Stromal cell of bone marrow (primary cell): ENCODE measurements around the gene RPS19BP1.
A peak's percentile ranks its signal among the peaks of the same experiment; 100 is the strongest.
"Not testable (repeated sequence)": the region's sequence is repeated elsewhere in the genome, so short reads cannot be mapped to it uniquely, and the experiment has no call there.

ENCODE experiments used
- DNase-seq: peaks from one replicate; pipeline ENCODE4 v3.0.0-alpha.2; 2012; ENCODE audit warnings: low read depth

RPS19BP1 gene

GRCh38 chr22:39528681-39529486, 3.7 kb downstream of the RPS19BP1 start:
- DNase-seq: peak; percentile 69

DNA sequence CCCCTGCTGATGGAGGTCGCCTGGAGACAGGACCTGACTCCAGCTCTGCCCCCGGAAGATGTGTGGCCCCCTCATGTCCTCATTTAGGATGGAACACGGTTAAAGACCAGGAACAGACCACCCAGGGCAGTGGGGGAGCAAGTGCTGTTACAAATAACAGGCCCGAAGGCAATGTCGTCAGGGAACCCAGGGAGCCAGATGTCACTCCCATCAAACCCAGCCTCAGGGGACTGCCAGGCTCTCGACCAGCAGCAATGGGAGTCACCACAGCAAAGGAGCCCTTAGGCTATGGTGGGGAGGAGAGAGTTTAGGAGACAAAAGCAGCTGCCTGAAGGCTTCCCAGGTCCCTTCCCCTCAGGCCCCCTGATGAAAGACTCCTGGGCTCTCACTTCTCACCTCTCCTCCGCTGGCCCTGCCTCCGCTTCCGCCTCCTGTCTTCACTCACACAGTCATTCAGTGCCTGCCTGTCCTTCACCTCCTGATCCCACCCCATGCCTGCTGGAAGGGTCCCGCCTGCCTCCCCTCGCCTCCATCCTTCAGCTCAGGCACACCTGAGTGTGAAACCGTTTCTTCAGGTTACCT, 4.4 kb downstream of the RPS19BP1 start:
- DNase-seq: no peak

DNA sequence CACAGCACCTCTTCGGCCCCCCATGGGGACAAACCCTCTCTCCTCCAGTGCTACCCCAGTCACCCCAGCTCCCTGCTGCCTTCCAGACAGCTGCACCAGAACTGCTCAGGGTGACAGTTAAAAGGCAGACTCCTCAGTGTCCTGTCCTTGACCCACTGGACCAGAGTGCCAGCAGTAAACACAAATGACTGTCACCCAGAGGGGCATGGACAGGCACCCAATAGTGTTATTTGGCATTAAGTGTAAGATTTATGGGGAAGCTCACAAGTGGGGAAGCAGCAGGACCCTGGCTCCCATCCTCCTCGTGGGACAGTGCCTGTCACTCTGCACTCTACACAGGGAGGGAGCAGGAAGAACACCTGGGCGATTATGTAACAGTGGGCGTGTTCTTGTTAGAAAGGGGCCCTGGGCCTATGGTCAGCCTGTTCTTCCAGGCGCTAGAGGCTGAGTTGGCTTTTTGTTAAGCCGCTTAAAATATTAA, 5.0 kb downstream of the RPS19BP1 start:
- DNase-seq: no peak

DNA sequence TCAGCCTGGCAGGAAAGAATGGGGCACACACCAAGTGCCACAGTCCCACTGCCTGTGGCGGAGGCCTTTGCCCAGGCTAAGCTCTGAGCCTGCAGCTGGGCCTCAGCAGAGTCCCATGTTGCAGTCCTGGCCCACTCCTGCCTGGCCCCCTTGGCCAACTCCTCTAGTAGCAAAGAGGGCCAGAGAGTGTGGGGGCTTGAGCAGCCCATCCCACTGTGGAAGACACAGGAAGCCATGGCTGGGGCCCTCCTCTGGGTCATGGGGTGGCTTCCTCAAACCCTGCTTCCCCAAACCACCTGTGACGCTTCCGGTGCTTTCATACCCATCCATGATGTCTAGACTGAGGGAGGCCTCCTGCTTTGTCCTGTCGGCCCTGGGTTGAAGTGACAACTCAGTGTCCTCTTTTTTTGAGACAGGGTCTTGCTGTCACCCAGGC, 5.8 kb downstream of the RPS19BP1 start:
- DNase-seq: no peak

DNA sequence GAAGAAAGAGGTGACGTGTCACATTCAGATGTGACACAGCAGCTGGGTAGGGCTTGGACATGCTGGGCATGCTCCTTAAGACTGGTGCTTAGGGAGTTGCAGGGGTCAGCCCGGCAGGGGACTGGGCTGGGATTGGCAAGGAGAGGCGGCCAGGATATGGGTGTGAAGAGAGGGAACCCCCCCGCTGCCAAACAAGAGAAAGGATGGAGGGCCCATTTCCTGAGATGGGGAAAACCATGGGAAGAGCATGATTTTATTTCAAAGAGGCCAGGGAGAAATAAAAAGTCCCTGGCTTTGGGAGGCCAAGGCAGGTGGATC, 6.9 kb downstream of the RPS19BP1 start:
- no peak for DNase-seq

GRCh38 chr22:39524753-39525657, 7.5 kb downstream of the RPS19BP1 start:
- no peak for DNase-seq

DNA sequence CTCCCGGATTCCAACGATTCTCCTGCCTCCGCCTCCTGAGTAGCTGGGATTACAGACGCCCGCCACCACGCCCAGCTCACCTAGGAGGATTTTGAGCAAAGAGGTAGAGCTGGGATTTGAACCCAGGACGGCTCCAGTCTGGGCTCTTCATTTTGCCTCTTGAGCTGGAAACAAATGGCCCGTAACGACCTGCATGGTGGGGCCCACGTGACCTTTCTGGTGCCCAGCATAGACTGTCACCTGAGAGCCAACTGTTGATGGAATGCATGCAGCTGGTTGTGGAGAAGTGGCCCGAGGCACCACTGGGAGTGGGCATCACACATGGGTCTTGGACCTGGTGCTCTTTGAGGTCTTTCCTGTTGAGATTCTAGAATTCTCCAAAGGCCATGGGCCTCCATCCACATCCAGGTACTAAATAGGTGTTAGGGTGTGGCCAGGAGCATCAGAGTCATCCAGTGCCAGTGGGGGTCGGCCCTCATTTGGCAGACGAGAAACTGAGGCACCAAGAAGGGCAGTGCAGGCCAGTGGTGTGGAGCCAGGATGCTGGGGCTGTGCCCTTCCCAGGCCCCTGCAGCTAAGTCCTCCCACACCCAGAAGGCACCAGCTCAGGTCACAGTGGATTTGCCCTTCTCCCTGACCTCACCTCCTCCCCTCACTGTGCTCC, 8.3 kb downstream of the RPS19BP1 start:
- no peak for DNase-seq

GRCh38 chr22:39522567-39523300, 9.8 kb downstream of the RPS19BP1 start:
- DNase-seq: peak; percentile 66

GRCh38 chr22:39522091-39522490, 10.5 kb downstream of the RPS19BP1 start:
- DNase-seq: not testable (repeated sequence)

- peak; percentile 72 for DNase-seq
Measured at GRCh38 chr22:39521106-39521885, 11.3 kb downstream of the RPS19BP1 start.

DNA sequence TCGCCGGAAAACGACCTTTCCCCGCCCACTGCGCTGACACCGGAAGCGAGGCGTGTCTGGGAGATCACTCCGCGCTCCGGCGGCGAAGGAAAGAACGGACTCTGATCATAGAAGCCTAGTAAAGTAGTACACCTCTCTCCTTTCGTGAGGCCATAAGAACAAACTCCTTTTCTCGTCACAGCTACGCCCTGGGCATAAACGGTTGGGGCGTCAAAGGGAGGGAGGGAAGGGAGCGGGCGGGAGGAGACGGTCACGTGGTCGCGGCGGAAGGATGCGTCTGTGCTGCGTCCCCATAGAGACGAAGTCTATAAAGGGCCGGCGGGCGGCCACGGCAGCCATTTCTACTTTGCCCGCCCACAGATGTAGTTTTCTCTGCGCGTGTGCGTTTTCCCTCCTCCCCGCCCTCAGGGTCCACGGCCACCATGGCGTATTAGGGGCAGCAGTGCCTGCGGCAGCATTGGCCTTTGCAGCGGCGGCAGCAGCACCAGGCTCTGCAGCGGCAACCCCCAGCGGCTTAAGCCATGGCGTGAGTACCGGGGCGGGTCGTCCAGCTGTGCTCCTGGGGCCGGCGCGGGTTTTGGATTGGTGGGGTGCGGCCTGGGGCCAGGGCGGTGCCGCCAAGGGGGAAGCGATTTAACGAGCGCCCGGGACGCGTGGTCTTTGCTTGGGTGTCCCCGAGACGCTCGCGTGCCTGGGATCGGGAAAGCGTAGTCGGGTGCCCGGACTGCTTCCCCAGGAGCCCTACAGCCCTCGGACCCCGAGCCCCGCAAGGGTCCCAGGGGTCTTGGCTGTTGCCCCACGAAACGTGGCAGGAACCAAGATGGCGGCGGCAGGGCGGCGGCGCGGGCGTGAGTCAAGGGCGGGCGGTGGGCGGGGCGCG, 12.1 kb downstream of the RPS19BP1 start, which contains the start of gene ATF4:
TSS of gene ATF4 (plus strand) at position 337 of the 880 bp plus-strand sequence. CDS start 884 bp downstream, outside the sequence.
- no peak for DNase-seq

DNA sequence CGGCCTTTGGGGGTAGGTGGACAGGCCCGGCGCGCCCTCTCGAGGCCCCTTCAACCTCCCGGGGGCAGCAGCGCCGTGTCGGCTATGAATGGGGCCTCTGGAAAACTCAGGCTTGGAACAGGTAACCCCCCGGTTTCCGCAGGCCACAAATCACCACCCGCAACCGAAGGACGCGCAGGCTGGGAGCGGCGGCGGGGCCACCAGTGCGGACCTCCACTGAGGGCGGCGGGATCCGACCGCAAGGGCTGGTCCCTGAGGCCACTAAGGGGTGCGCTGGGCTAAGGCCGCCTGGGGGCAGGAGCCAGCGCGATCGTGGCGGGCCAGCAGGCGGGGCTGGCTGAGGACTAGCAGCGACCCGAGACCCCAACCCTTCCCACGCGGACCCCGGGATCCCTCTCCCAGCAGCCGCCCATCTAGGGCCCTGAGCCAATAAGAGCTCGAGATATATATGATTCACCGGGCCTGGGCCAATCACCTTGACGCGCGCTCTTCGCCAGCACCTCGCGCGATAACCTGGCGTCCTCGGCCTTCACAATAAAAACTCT, 12.8 kb downstream of the RPS19BP1 start:
- peak; percentile 98 for DNase-seq

DNA sequence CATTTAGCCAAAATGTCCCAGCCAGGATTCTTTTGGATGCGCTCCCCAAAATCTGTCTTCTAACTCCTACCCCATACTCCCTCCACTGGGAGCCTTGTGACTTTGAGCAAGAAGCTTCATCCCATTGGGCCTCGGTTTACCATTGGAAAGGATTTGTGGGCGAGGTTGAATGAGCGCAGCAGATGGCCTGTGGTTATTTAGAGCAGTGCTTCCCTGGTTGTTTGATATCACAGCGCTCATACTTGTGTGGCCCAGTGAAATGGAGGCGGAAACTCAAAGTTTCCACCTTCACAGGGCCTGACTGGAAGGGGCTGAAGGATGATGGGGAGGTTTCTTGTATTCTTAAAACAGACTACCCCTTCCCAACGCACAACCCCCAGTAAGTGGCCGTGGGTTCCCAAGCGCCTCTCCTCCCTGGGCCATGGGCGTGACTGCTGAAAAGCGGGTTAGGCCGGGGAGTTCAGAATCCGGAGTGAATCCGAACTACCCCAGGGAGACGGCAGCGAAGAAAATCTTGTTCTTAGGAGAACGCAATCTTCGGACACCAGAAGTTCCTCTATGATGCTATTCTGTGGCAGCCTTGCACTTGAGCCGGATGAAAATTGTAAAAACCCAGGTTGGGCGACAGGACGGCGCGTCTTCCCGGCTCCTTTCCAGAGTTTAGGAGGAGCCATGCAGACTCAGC, 13.4 kb downstream of the RPS19BP1 start:
- DNase-seq: no peak

DNA sequence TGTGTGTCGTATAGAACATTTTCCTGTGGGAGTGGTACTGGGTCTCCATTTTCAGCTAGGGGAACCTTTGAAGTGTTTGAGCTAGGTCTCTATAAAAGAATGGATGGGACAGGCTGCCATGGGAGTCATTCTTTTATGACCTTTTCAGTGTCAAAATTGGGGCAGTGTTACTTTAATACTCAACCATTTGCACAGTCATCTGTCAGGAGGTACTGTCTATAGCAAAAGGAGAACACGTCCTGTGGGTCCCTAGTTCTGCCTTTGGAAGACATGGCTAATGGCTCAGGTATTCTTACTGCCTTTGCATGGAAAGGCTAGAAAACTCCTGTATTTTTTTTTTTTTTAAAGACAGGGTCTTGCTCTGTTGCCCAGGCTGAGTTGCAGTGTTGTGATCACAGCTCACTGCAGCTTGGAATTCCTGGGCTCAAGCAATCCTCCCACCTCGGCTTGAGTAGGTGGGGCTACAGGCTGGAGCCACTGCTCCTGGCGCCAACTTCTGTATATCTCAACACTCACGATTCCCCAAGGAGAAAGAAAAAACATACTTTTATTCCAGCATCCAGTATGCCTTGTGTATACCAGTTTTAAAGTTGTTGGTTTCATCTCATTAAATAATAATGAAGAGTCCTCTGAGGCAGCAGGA, 14.3 kb downstream of the RPS19BP1 start:
- DNase-seq: no peak

DNA sequence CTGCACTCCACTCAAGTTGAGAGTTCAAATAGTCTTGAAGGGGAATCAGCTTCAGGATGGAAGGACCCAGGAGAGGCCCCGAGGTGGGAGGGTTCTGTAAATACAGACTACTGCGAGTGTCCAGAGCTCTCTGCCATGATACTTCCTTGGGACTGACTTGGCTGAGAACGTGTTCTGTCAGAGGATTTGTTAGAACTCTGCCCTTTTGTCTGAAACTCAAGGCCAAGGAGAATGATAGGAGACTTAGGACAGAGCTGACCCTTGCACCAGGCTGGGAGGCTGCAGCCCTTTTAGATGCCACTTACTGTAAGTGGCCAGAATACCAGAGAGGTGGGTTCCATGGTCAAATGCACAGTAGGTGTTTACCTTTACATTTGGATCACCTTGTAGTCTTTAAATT, 15.1 kb downstream of the RPS19BP1 start:
- DNase-seq: no peak

DNA sequence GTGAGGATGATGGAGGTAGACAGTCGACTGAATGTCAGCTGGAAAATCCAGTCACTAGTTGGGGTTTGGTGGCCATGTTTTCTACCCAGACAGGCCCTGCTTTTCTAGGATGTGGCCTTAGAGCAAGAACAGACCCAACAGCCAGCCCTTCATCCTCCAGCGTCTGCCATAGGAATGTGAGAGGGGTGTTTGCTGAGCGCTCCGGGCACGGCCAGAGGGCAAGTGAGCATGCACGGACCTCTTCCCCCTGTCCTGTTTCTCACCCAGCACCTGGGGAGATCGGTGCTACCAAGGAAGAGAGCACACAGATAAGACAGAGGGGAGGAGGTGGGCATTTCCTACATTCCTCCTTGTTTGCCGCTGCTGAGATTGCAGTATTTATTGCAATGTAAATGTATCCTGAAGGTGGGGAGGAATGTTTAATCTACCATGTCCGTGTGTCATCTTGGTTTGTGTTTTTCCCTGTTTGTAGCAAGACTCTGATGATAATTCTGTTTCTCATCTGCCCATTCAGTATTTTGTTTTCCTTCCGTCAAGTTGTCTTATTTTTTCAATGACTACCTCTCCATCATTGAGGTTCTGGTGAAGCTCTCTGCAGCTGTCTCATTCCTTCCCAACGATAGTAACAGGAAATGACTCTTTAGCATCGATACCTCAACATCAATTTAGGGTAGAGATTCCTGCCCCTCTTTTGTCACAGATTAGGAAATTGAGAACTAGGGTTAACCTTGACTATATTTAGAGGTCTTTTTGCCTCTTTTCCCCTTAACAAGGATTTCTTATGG, 17.1 kb downstream of the RPS19BP1 start:
- no peak for DNase-seq

GRCh38 chr22:39514373-39514973, 18.1 kb downstream of the RPS19BP1 start:
- DNase-seq: no peak
